NCI-H2029 treated with DMSO at 0.1 percent for 48 hours (cell line): Measurements from ENCODE around the gene MEIS1.

Experiments
- DNase-seq: peaks from one replicate; lab custom pipeline; 2025; lab: John Stamatoyannopoulos, UW

The MEIS1 gene

GRCh38 chr2:66507673-66508201 lies 72.8 kb downstream of the MEIS1 start:
- DNase-seq = no peak

DNA sequence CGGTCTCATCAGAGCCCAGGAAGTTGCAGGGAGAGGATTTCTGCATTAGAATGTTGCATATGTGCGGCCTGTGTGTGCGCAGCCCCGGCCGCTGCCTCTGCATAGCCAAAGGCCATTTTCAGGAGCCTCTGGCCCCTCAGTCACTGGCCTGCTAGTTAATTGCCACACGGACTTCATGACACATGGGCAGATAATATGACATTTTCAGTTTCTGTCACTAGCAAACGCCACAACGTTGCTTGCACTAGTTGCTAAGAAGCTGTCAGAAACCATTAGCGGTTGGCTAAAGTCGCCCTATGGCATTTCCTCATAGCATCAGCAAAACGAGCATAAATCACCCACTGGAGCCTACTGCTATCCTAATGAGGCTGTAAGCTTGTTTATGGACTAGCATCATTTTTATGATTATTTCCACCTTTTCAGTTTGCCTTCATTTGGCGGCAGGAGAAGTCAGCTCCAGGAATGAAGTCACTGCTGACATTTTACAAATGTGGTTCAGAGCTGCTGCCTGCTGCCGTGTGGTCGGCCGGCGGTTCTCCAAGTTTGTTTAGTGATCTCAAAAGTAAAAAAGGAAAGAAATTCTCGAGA lies 73.7 kb downstream of the MEIS1 start:
- no peak for DNase-seq

DNA sequence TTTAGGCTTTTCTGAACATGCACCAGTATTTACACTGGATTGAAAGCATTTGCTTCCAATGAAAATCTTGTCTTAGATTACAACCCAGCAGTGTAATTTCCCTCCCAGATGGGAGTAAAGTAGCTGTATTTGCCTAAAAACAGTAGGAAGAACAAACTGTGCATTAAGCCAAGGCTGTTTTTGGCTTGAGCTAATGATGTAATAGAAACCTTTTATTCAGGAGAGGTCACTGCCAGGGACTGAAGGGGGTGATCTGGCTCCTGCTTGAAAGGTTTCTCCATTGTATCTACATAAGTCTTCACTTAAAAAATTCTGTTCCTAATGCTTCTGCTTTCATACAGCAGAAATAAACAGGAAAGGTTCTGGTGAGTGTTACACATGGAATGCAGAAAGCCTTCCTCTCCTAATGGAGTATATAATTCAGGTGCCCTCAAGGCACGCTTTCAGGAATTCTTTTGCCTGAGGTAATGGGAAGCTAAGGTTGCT lies 74.4 kb downstream of the MEIS1 start:
- DNase-seq = no peak

DNA sequence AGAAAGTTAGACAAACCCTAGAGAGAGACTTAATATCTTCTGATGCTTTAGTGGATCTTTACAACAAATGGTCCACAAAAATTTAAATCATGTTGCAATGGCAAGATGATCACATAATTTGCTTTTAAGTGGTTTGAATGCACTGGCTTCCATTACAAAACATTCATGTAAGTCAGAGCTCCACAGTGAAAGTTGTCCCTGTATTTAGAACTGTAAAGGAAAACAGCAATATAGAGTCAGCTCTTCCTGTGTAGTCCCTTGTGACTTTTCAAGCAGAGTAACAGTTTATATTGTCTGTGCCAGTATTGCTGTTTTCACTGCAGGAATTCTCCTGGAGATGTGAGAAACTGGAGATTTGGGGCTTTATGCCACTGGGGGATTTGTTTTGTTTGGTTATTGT lies 77.7 kb downstream of the MEIS1 start:
- no peak for DNase-seq

DNA sequence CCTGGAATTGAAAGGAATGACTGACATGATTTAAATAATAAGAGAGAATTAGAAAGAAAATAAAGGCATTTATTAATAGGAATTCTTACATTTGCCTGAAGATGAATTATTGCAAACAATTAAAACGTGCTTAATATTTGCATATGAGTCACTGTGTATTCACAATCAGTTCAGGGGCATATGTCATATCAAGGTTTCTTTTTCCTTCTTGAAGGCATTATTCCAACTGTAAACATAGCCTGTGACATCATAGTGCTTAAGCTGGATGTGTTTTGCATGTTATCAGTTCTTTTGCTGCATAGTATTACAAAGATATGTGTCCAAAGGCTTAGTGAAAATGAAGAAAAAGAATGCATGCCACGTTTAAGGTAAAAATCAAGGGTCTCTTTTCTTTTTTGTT lies 80.8 kb downstream of the MEIS1 start:
- no peak for DNase-seq

GRCh38 chr2:66516499-66516898 lies 81.6 kb downstream of the MEIS1 start:
- no peak for DNase-seq

GRCh38 chr2:66517772-66518171 lies 82.8 kb downstream of the MEIS1 start:
- no peak for DNase-seq

DNA sequence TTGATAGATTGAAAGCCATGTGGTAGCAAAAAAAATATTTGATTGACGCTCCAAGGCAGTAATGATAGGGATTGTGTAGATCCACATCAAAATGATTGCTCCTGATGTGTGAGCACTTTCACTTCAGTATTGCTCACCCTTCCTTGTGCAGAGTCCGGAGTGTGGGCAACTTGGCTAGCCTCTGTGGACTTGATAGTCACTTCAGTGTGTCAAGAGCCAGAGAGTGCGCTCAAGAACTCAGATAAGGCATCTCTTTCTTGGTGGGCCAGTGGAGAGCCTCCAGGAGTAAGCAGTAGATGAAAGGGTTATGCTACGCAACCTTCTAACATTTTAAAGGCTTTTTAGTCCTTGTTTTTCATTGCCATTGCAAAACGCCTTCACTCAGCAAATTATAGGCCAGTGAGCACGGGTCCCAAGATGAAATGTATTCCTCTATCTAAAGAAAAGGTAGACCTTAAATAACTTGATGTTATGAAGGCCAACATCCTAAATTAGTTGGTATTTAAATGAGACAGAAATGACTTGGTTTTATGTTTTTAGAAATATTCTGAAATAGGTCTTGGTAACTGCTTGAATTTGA lies 84.4 kb downstream of the MEIS1 start:
- DNase-seq = no peak

- no peak for DNase-seq
These were observed 86.5 kb downstream of the MEIS1 start for GRCh38 chr2:66521291-66521922.

DNA sequence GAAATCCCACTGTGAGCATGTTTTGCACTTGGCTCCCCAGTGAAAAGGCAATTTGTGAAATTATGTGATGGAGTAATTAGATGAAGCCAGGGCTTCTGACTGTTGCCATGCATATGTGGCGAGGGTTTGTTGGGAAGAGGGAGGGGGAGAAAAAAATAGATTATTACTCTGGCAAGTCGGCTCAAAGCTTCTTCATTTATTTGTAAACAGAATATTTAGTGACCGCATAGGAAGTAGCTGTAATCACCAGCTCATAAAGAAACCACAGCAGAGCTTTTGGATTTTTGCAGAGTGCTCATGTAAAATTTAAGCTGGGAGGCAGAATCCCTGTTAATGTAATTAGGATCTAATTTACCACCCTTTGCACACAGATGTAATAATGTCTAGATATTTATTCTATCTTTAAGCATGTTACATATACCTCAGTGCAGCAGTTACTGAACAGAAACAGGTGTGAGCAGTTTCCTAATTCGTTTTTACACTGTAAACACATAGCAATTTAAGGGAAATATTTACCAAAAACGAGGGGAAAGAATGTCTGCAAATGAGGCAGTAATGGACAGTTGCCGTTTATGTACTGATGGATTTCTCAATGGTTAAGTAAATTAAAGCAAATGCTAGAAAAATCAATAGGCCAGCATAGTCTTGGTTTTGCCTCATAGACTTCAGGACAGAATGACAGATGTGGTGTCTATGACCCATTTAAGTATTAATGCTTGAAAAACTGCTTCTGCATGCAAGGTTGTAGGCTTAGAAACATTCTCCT lies 87.9 kb downstream of the MEIS1 start:
- DNase-seq = no peak

DNA sequence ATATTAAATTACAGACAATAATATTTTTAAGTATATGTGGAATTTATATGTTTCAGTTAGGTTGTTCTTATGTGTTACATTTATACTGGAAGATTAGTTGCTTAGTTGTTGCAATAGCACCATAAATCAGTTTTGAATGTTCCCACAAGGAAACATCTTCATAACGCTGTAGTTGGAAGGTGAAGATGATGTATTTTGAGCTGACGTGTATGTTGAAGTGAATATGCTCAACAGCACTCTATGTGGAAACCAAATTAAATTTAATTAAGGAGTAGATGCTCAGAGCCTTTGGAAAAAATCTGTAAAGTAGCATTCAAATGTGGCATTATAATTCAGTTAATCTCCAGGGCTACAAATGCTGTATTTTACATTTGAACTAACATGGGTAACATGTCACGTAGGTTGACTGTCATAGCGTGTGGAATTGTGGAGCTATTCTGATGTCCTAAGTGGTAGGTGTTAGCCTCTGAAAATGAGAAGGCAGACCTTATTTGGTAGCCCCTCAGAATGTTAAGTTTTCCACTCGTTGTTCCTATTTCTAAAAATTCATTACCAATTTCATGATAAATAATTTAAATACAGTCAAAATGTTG lies 88.5 kb downstream of the MEIS1 start:
- DNase-seq = no peak

DNA sequence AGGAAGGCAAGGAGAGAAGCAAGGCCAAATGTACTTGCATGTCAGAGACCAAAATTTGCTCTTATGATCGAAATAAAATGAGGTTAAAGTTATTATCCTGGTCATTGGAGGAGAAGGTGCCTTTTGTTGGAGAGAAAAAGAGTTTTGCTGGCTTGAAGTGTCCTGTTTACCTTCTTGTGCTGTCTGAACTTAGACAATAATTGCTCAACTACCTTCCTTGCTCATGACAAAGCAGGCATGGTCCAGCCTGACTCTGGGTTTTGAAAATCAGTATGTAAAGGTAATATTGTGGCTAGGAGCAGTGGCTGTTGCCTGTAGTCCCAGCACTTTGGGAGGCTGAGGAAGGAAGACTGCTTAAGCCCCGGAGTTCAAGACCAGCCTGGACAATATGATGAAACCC lies 89.1 kb downstream of the MEIS1 start:
- no peak for DNase-seq

GRCh38 chr2:66525606-66526005 lies 90.7 kb downstream of the MEIS1 start:
- DNase-seq = no peak

- DNase-seq = no peak
These were observed 91.3 kb downstream of the MEIS1 start for GRCh38 chr2:66526180-66526579.

GRCh38 chr2:66528974-66529724 lies 94.2 kb downstream of the MEIS1 start:
- DNase-seq = no peak

GRCh38 chr2:66530651-66531050 lies 95.7 kb downstream of the MEIS1 start:
- DNase-seq = no peak

- DNase-seq = no peak
These were observed 96.2 kb downstream of the MEIS1 start for GRCh38 chr2:66531155-66531554.

DNA sequence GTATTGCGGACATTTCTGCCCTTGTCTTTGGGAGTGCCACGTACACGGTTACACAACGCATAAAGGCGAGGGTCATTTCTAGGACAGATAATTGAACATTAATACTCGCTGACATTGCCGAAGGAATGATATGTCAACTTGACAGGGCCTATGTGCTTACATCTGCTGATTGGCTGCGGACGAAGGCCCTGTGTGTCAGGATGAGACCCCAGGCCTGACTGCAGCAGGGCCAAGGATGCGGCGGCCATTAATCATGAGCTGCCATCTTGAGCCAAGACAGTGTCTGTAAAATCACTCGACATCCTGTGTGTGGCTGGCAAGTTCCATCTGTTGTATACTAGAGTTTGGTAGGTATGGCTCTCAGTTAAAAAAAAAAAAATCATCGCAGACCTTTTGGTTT lies 96.6 kb downstream of the MEIS1 start:
- no peak for DNase-seq

GRCh38 chr2:66532972-66533868 lies 98.3 kb downstream of the MEIS1 start:
- DNase-seq = no peak

DNA sequence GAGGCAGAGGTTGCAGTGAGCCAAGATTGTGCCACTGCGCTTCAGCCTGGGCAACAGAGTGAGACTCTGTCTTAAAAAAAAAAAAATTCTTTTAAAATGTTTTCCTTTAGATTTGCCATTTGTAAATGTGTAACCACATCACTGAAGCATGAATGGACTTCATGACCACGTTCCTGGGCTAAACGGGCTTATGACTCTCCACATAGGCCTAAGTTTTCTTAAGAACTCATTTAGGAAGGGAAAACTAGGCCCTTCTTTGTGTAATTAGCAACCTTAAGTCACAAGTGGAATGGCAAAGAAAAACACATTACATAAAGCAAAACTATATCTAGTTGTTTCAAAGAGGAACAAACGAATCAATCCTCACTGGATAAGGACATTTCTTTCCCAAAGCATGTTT lies 99.5 kb downstream of the MEIS1 start:
- DNase-seq = no peak
